Spleen (tissue), 7 donors: Measurements from ENCODE around the gene IRF6.

Experiments
- POLR2A ChIP-seq, 3 donors: fragments of 450-650 bp; IDR thresholded peaks; one replicate each; pipeline ENCODE4 v1.5.1; 2017; ENCODE audit warnings: antibody characterized with exemption in 3 of 3, mild to moderate bottlenecking in 1 of 3
- POLR2AphosphoS5 ChIP-seq, 3 donors: sonication (generic); formaldehyde crosslinking; IDR thresholded peaks; one replicate each; pipeline ENCODE4 v1.5.1; 2017; ENCODE audit warnings: antibody characterized with exemption in 3 of 3
- TF ChIP-seq, protein P1 (sequence below), 11 experiments: fragments of 200-600 bp in 7 of 11; fragments of 450-650 bp in 4 of 11; sonication (generic) in 4 of 11; IDR thresholded peaks in 8 of 11; conservative IDR thresholded peaks in 3 of 11; 1 replicate in 7 of 11; 2 replicates in 4 of 11; pipeline versions ENCODE4 v1.4.0 to v1.8.0; 2016 to 2021; ENCODE audit warnings: antibody characterized with exemption in 11 of 11, inconsistent platforms in 4 of 11, mild to moderate bottlenecking in 1 of 11
- donor health status: DM: no; HTN: no; CAD: no; lungs with moderate emphysema.
- donor health status: DM: no; HTN: no; CAD: no.
- donor health status: DM: no; HTN: no; CAD: no.

DNA sequence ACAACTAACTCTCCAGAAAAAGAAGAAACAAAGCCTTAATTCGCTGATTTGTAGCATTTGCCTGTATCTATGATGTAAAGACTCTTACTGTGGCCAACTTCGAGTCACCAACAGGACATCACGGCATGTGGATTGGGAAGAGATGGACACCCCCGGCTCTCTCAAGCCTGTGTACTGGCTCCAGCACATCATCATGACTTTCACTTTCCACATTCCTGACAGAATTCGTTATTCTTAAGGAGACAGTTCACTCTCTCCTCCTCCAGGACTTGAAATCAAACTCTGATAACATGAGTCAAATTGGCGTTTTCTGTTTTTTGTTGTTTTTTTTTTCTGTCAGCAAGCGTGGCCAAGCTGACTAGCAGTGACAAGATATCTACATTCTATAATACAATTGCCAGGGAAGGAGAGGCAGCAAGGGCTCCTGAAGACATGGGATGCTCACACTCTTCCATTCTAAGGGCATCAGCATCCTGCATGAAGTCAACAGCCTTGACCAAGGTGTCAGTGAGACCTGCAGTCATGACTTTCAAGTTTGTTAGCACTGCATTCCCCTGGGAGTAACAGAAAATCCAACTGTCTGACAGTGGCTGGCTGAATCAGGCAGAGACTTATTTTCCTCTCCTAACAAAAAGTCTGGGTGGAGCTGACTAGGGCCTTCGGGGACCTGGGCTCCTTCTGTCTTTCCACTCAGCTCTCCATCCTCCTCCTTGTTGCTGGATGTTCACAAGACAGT, 63.4 kb downstream of the IRF6 start:
- TF ChIP-seq, protein P1, sequence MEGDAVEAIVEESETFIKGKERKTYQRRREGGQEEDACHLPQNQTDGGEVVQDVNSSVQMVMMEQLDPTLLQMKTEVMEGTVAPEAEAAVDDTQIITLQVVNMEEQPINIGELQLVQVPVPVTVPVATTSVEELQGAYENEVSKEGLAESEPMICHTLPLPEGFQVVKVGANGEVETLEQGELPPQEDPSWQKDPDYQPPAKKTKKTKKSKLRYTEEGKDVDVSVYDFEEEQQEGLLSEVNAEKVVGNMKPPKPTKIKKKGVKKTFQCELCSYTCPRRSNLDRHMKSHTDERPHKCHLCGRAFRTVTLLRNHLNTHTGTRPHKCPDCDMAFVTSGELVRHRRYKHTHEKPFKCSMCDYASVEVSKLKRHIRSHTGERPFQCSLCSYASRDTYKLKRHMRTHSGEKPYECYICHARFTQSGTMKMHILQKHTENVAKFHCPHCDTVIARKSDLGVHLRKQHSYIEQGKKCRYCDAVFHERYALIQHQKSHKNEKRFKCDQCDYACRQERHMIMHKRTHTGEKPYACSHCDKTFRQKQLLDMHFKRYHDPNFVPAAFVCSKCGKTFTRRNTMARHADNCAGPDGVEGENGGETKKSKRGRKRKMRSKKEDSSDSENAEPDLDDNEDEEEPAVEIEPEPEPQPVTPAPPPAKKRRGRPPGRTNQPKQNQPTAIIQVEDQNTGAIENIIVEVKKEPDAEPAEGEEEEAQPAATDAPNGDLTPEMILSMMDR (IDR thresholded peaks at IDR 0.05 in 8 of 11, conservative IDR thresholded peaks at IDR 0.05 in 3 of 11): no peak
- TF ChIP-seq POLR2AphosphoS5 (IDR thresholded peaks at IDR 0.05) (no peak), POLR2A (IDR thresholded peaks at IDR 0.05) (no peak)
